GM19351 (cell line): ENCODE results near the gene MCF2L2.

Source experiments
- ATAC-seq: cut with Tn5 transposase; IDR thresholded peaks from one replicate; pipeline ENCODE4 v1.9.1; 2021; ENCODE audit warnings: mild to moderate bottlenecking, moderate library complexity; ENCODE audit not compliant: unreplicated experiment

The MCF2L2 gene

GRCh38 chr3:183330881-183331280 lies 97.5 kb downstream of the MCF2L2 start:
- ATAC-seq: no peak

DNA sequence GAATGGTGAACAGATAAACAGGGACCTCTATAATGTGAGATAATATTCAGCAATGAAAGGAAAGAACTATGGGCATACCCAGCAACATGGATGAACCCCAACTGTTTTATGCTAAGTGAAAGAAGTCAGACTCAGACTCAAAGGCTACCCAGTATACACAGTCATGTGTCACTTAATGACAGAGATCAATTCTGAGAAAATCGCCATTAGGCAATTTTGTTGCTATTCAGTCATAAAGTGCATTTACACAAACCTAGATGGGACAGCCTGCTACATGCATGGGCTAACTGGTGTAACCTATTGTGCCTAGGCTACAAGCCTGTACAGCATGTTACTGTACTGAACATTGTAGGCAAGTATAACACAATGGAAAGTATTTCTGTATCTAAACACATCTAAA lies 98.9 kb downstream of the MCF2L2 start:
- no peak for ATAC-seq

DNA sequence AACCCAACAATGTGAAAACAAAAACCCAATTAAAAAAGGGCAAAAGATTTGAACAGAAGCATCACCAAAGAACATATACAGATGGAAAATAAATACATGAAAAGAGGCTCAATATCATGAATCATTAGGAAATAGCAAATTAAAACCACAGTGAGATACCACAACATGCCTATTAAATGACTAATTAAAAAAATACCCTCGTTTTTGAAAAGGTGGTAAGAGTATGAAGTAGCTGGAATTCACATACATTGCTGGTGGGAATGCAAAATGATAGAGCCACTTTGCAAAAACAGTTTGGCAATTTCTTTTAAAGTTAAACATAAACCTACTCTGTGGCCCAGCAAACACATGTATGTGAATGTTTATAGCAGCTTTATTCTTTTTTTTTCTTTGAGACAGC lies 99.6 kb downstream of the MCF2L2 start:
- ATAC-seq: no peak

- ATAC-seq: no peak
These were observed 100.3 kb downstream of the MCF2L2 start for GRCh38 chr3:183328164-183328563.

GRCh38 chr3:183327343-183327742 lies 101.1 kb downstream of the MCF2L2 start:
- ATAC-seq: no peak

GRCh38 chr3:183324083-183324482 lies 104.3 kb downstream of the MCF2L2 start:
- no peak for ATAC-seq

GRCh38 chr3:183319371-183319770 lies 109.0 kb downstream of the MCF2L2 start:
- no peak for ATAC-seq

- ATAC-seq: no peak
These were observed 109.5 kb downstream of the MCF2L2 start for GRCh38 chr3:183318877-183319276.

DNA sequence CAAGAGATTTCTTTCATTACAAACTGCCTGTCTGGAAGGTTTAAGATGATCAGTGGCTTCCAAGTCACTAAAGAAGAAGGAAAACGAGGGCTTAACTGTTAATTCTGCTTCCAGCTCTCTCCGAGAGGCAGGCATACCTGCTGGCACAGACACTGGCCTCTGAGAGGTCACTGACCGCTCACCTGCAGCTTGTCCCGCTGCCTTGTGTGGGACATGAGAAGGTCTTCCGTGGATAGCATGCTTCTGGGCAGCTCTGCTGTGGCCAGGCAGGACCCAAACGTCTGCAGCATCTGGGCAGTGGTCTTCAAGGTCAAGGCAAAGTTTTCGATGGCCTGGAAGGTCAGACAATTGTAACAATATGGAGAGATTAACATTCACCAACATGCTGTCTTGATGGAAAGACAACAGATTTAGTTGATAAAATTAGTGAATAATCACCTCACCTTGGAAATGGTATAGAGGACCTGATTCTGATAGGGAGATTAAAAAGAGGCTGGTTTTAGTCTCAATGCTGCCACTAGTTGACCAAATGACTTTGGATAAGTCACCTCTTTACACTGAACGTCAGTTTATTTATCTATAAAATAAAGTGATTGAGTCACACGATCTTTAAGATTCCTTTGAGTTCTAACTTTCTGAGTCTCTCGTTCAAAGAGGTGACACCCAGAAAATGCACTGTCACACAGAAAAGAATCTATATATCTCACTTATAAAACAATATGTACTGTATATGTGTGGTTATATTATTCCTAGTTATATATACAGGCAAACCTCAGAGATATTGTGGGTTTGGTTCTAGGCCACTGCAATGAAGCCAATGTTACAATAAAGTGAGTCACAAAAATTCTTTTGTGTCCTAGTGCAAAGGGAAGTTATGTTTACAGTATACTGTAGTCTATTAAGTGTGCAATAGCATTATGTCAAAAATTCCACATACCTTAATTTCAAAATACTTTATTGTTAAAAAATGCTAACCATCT lies 110.2 kb downstream of the MCF2L2 start:
- ATAC-seq: no peak

DNA sequence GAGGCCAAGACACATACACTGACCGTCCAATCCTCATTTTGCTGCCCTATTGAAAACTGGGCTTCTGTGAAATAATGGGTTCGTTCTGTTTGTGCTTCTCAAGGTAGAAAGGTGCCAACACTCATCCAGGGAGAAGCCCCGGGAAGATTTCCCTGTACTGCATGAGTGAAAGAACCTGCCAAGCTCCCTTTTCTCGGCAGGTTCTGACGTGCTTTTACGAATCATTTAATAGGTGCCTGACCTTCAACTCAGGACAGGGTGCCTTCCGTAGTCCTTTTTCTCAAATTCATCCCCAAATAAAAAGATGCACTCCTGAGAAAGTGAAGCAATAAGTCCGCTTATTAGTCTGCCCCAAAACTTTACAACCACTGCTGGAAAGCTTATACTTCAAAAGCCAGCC lies 111.1 kb downstream of the MCF2L2 start:
- ATAC-seq: no peak

GRCh38 chr3:183315739-183316138 lies 112.7 kb downstream of the MCF2L2 start:
- no peak for ATAC-seq

- no peak for ATAC-seq
These were observed 114.7 kb downstream of the MCF2L2 start for GRCh38 chr3:183313764-183314163.

GRCh38 chr3:183313351-183313750 lies 115.1 kb downstream of the MCF2L2 start:
- ATAC-seq: no peak

DNA sequence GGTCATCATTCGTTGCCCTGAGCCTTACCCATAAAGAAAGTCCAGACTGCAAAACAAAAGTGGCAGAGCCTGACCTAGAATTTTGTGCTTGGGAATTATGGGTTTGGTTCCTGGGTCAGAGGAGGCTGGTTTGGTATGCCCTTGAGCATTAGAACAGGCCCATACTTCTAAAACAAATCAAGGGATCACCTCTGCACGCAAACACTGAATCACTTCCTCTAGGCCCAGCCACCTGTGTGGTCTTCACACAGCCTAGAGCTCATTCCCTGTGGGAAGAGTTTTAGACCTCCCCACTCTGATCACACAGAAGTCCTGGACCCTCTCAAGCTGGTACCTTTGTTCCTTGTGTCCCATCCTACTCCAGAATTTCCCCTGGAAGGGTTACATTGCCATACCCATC lies 116.0 kb downstream of the MCF2L2 start:
- ATAC-seq: no peak

GRCh38 chr3:183310936-183311335 lies 117.5 kb downstream of the MCF2L2 start:
- no peak for ATAC-seq

DNA sequence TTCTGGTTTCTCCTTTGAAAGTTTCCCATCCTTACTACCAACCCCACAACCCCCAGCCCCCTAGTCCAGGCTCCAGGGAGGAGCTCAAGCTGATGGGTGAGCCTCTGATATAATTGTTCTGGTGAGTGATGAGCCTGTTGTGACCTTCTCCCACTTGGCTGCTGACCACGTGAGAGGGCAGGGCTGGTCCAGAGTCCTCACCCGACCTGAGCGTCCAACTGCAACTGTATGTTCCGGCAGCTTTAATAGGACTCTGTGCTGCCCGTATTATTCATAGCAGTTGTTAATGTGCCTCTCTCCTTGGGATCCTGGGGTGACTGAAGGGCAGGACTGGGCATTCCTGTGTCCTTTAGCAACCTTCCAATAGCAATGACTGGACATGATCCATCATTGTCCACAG lies 119.1 kb downstream of the MCF2L2 start:
- ATAC-seq: no peak

- ATAC-seq: no peak
These were observed 119.7 kb downstream of the MCF2L2 start for GRCh38 chr3:183308751-183309150.

- no peak for ATAC-seq
These were observed 120.7 kb downstream of the MCF2L2 start for GRCh38 chr3:183307749-183308148.

- ATAC-seq: peak; percentile 95
These were observed 121.4 kb downstream of the MCF2L2 start for GRCh38 chr3:183306798-183307671.

DNA sequence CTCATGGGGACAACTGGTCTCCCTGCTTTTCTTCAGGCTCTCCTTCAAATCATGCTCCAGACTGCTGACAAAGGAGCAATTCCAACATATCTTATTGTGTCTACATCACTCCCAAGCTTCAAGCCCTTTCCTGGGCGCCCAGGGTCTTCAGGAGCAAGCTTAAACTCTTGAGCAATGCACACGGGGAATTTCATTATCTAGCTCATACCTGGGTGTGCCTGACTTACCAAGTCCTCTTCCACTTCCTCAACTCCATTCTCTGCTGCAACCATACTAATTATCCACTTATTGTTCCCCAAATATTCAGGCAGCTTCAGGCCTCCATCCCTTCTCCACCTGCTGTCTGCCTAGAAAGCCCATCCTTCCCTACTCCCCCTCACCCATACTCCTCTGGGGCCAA lies 124.7 kb downstream of the MCF2L2 start:
- no peak for ATAC-seq

- no peak for ATAC-seq
These were observed 126.4 kb downstream of the MCF2L2 start for GRCh38 chr3:183301937-183302580.
